GM21528 (cell line): ENCODE data around the gene WFDC10A.
"Not testable (repeated sequence)": the region's sequence is repeated elsewhere in the genome, so short reads cannot be mapped to it uniquely, and the experiment has no call there.

Source experiments
- ATAC-seq: cut with Tn5 transposase; IDR thresholded peaks from one replicate; pipeline ENCODE4 v1.9.1; 2021; ENCODE audit warnings: mild to moderate bottlenecking, moderate library complexity; ENCODE audit not compliant: unreplicated experiment, low FRiP score

Gene WFDC10A

GRCh38 chr20:45629496-45630100, at the start of gene WFDC10A:
Gene WFDC10A (plus strand): TSS chr20:45629739. CDS start chr20:45629814, 75 bp downstream.
- ATAC-seq = no peak

GRCh38 chr20:45581702-45582101, 47.8 kb upstream of the WFDC10A start:
- ATAC-seq = no peak

GRCh38 chr20:45583502-45583901, 46.0 kb upstream of the WFDC10A start:
- ATAC-seq = no peak

- not testable (repeated sequence) for ATAC-seq
Observed at GRCh38 chr20:45584294-45584693, 45.2 kb upstream of the WFDC10A start.

- ATAC-seq = not testable (repeated sequence)
Observed at GRCh38 chr20:45585986-45586385, 43.6 kb upstream of the WFDC10A start.

GRCh38 chr20:45588800-45589199, 40.7 kb upstream of the WFDC10A start:
- ATAC-seq = no peak

GRCh38 chr20:45589725-45590124, 39.8 kb upstream of the WFDC10A start:
- no peak for ATAC-seq

GRCh38 chr20:45592574-45593189, 36.9 kb upstream of the WFDC10A start:
- no peak for ATAC-seq

- no peak for ATAC-seq
Observed at GRCh38 chr20:45593498-45593897, 36.0 kb upstream of the WFDC10A start.

- ATAC-seq = no peak
Observed at GRCh38 chr20:45595235-45595634, 34.3 kb upstream of the WFDC10A start.

- ATAC-seq = no peak
Observed at GRCh38 chr20:45607810-45608209, 21.7 kb upstream of the WFDC10A start.

GRCh38 chr20:45611054-45611453, 18.5 kb upstream of the WFDC10A start:
- ATAC-seq = no peak

- ATAC-seq = no peak
Observed at GRCh38 chr20:45612314-45612713, 17.2 kb upstream of the WFDC10A start.

- ATAC-seq = no peak
Observed at GRCh38 chr20:45617591-45617990, 11.9 kb upstream of the WFDC10A start.

- ATAC-seq = no peak
Observed at GRCh38 chr20:45621593-45621992, 7.9 kb upstream of the WFDC10A start.

- no peak for ATAC-seq
Observed at GRCh38 chr20:45626540-45626939, 3.0 kb upstream of the WFDC10A start.

- ATAC-seq = no peak
Observed at GRCh38 chr20:45630371-45630770, 832 bp downstream of the WFDC10A start.

- no peak for ATAC-seq
Observed at GRCh38 chr20:45631184-45631583, 1.6 kb downstream of the WFDC10A start, which contains the start of gene WFDC9. Gene WFDC9 (minus strand): TSS chr20:45631284. CDS start chr20:45610181, 21,103 bp downstream.

GRCh38 chr20:45636513-45636912, 7.0 kb downstream of the WFDC10A start:
- no peak for ATAC-seq

GRCh38 chr20:45639687-45640086, 10.1 kb downstream of the WFDC10A start:
- no peak for ATAC-seq

GRCh38 chr20:45641076-45641475, 11.5 kb downstream of the WFDC10A start:
- not testable (repeated sequence) for ATAC-seq

GRCh38 chr20:45645869-45646268, 16.3 kb downstream of the WFDC10A start:
- not testable (repeated sequence) for ATAC-seq
